Stimulated activated CD4-positive, alpha-beta T cell treated with anti-CD3 and anti-CD28 coated beads, Interleukin-4, amount 100 ng/mL, for 4 hours (primary cell): Measurements from ENCODE around the gene PTGDR.

Experiments
- DNase-seq, 2 experiments: peaks; one replicate each; pipeline ENCODE4 v3.0.0-alpha.2; 2020

Gene PTGDR

DNA sequence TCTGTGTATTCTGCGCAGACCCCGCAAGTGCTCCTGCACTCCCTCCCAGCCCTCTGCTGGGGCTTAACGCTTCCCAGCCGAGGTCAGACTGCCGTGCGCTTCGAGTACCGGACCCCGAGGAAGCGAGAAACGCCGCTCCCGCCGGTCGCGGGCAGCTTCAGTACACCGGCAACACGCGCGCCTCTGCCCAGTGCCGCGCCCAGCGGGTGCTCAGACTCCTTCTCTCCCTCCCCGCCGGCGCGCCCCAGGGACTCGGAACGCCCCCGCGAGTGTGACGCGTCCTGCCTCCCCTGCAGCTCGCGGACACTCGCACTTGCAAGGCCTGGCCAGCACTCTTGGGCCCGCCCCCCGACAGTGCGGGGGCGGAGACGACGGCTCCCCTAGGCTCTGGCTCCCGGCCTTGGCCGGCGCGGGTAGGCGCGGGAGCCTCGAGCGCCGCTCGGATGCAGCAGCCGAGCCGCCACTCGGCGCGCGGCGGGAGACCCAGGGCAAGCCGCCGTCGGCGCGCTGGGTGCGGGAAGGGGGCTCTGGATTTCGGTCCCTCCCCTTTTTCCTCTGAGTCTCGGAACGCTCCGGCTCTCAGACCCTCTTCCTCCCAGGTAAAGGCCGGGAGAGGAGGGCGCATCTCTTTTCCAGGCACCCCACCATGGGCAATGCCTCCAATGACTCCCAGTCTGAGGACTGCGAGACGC lies 46.6 kb downstream of the PTGDR start, which contains the start of gene PTGER2:
PTGER2 (plus strand) TSS at position 410 of the 692 bp plus-strand sequence; CDS start at position 647, 237 bp downstream.
- DNase-seq = peak; percentile 68 to 77

DNA sequence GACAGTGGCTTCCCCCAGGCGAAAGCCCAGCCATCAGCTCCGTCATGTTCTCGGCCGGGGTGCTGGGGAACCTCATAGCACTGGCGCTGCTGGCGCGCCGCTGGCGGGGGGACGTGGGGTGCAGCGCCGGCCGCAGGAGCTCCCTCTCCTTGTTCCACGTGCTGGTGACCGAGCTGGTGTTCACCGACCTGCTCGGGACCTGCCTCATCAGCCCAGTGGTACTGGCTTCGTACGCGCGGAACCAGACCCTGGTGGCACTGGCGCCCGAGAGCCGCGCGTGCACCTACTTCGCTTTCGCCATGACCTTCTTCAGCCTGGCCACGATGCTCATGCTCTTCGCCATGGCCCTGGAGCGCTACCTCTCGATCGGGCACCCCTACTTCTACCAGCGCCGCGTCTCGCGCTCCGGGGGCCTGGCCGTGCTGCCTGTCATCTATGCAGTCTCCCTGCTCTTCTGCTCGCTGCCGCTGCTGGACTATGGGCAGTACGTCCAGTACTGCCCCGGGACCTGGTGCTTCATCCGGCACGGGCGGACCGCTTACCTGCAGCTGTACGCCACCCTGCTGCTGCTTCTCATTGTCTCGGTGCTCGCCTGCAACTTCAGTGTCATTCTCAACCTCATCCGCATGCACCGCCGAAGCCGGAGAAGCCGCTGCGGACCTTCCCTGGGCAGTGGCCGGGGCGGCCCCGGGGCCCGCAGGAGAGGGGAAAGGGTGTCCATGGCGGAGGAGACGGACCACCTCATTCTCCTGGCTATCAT lies 47.3 kb downstream of the PTGDR start:
- peak; percentile 33 to 36 for DNase-seq

DNA sequence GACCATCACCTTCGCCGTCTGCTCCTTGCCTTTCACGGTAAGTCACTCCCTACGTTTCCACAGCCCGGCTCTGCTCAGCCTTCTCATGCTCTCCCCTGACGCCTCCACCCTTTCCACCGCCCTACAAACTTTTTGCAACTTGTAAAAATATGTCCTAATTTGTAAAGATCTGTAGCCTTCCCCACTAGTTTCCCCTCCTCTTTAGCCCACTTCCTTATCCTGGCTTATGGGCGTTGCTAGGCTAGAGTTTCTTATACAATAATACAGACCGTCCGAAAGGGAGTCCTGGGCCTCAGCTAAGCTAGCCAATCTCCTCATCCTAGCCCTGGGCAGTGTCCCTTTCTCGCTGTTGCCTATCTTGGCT lies 47.8 kb downstream of the PTGDR start:
- DNase-seq = peak in 1 of 2 experiments; percentile 19

DNA sequence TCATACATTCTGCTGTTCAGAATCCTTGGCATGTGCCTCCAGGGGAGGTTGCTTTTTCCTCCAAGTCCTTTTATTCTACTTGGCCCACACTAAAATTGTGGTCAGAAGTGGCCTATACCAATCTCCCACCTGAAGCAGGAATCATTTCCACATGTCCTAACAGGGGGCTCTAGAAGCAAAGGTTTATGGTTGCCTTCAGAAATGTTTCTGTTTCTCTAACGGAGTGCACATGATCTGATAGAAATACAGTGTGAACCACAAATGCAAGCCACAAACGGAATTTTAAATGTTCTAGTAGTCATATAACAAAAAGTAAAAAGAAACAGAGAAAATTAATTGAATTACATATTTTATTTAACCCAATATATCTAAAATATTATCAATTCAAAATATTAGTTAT lies 50.6 kb downstream of the PTGDR start:
- no peak for DNase-seq

DNA sequence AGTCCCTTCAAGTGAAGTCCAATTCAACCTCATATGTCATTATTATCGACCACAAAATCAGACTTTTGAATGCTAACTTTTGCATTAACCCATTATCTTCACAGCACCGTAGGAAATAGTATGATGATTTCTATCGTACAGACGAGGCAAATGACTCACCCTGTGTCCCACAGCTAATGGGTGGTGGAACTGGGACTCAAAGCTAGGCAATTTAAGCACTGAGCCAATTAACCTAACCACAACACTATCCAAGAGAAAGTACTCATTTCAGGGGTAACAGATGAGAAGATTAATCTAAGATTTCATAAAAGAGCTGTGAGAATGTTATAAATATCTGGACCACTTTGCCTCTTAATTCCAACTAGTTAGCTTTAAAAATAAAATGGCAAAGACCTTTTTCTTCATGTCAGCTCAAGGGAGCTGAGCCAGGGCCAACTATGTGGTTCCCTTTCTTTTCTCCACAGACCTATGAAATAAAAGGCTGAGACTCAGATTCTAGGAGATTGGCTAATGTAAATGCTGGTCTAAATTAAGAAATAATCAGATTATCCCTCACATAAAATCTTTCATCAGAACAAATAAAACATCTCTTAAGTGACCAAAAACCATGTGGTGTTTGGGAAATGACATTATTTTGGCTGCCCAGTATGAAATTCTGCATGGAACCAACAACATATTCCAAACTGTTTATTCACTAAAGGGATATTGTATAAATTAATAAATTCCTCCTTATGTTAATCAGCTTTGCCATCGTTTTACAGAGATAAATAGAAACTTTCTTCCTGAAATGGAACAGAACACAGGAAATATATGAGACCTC lies 51.5 kb downstream of the PTGDR start:
- DNase-seq = no peak

- no peak for DNase-seq
These were observed 52.4 kb downstream of the PTGDR start for GRCh38 chr14:52319919-52320318.

DNA sequence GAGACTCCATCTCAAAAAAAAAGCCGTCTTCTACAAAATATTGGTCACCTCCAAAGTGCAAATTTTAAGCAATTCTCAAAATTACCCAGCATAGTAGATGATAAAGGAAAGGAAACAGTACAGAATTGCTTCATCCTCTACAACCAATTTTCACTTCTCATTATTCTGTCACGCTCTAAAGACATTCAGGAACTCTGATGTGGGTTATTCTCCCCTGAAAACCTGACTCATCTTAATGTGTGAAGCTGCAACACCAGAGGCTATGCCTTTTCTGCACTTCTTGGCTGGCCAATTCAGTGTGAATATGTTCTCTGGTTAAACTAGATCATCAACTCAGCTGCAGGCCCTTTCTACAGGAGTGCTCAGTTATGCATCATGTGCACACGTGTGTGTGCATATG lies 57.6 kb downstream of the PTGDR start:
- peak in 1 of 2 experiments; percentile 10 for DNase-seq

DNA sequence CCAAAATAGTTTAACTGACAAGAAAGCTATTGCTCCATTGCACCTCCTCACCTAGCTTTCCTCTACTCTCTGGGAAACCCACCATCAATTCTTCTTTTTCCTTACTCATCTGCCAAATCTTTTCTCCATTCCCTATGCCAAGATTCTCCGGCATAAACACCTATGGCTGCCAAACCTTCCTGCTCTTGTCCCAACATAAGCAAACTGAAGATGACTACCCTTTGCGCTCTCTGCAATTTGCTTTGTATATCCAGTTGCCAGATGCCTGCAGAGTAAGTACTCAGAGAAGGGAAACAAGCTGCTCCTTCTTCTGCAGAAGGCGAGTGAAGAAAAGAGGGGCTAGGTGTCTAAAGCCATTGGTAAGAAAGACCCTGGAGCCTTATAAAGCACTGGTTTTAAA lies 58.1 kb downstream of the PTGDR start:
- no peak for DNase-seq
